ENCODE results near the gene SMIM38. TPM values are rescaled to one million over a fixed set of nuclear protein-coding genes. Genes with fewer than 3 reads are reported as not detected.

SMIM38 gene
- total and polyA plus RNA-seq, 2 donors from 2014 or later: 0.19 to 0.63 TPM

GRCh38 chr11:69116671-69117070 is 39.1 kb upstream of the SMIM38 start:
- DNase-seq (peak in 1 of 5 donors; percentile 74), FAIRE-seq (no peak)
- intact Hi-C loops (cut with DNase I): no loop called here
- peaks cover 0 to 7% (median 0%) of the 10 kb centered on the region in 3 donors for H3K9me3 ChIP-seq (ENCODE audit: control insufficient read depth in 2 of 3, insufficient read depth in 1 of 3, low read length in 3 of 3)
- H3K4me1 ChIP-seq (ENCODE audit: control insufficient read depth in 2 of 3, insufficient read depth in 2 of 3, low read depth in 1 of 3, low read length in 3 of 3): peaks cover 1 to 48% (median 32%) of the 10 kb centered on the region in 3 donors
- TF ChIP-seq CTCF (IDR thresholded peaks at IDR 0.05; ENCODE audit: borderline replicate concordance, extremely low read depth, insufficient read depth): no peak
- no peaks in the 10 kb centered on the region for H3K36me3 ChIP-seq (ENCODE audit: control insufficient read depth in 2 of 3, insufficient read depth in 3 of 3, low read length in 3 of 3)
- peak overlapping the region; percentile 87 to 95 for H3K27ac ChIP-seq (ENCODE audit: low read depth in 2 of 2, low read length in 2 of 2)
- no peak overlapping the region for H3K9ac ChIP-seq (ENCODE audit: low read length in 3 of 3)
- no peak overlapping the region for H3K4me3 ChIP-seq (ENCODE audit: low read length in 3 of 3)
- no peaks in the 10 kb centered on the region for H3K27me3 ChIP-seq (ENCODE audit: control insufficient read depth, insufficient read depth, low read length)

GRCh38 chr11:69119190-69119589 is 36.5 kb upstream of the SMIM38 start:
- intact Hi-C loops (cut with DNase I): no loop called here
- H3K4me1 ChIP-seq (ENCODE audit: control insufficient read depth in 2 of 3, insufficient read depth in 2 of 3, low read depth in 1 of 3, low read length in 3 of 3): peaks cover 0 to 48% (median 48%) of the 10 kb centered on the region in 3 donors
- no peak for FAIRE-seq
- H3K9ac ChIP-seq (ENCODE audit: low read length in 3 of 3): no peak overlapping the region
- TF ChIP-seq CTCF (IDR thresholded peaks at IDR 0.05; ENCODE audit: borderline replicate concordance, extremely low read depth, insufficient read depth): no peak
- H3K4me3 ChIP-seq (ENCODE audit: low read length in 3 of 3): no peak overlapping the region
- peaks cover 0 to 7% (median 0%) of the 10 kb centered on the region in 3 donors for H3K9me3 ChIP-seq (ENCODE audit: control insufficient read depth in 2 of 3, insufficient read depth in 1 of 3, low read length in 3 of 3)
- no peaks in the 10 kb centered on the region for H3K27me3 ChIP-seq (ENCODE audit: control insufficient read depth, insufficient read depth, low read length)
- H3K36me3 ChIP-seq (ENCODE audit: control insufficient read depth in 2 of 3, insufficient read depth in 3 of 3, low read length in 3 of 3): no peaks in the 10 kb centered on the region
- no peak overlapping the region for H3K27ac ChIP-seq (ENCODE audit: low read depth in 2 of 2, low read length in 2 of 2)
- no peak for DNase-seq

DNA sequence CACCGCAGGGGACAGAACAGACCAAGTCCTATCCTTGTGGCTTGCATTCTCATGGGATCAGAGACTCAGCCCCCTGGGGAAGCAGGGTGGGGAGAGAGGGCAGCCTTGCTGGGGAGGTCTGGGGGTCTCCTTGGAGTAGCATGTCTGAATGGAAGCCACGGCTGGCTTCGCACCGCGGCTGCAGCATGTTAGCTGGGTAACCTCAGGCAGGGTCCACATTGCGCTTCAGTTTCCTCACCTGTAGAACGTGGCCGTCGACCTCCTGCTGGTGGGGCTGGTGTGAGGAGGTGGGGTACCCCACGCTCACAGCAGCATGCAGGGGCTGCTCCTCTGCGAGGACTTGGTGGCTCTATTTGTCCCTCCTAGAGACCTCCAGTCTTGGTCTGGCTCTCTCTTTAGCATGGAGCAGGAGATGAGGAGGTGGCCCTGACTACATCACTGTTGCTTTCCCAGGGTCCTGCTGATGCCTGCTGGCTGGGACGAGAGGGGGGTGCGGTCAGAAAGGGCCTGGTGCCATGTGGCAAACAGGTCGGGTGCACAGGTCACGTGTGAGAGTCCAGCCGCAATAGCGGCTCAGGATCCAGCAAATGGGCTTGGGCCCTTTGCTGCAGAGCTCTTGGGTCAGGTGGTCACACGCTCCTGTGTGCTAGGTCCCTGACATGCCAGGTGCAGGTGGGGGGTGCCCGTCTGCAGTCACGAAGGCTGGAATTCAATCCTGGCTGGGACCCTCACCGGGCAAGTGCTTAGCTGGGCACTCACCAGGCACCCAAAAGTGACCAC is 35.4 kb upstream of the SMIM38 start:
- H3K27me3 ChIP-seq (ENCODE audit: control insufficient read depth, insufficient read depth, low read length): no peaks in the 10 kb centered on the region
- no peak overlapping the region for H3K9ac ChIP-seq (ENCODE audit: low read length in 3 of 3)
- DNase-seq (peak in 1 of 5 donors; percentile 68), FAIRE-seq (no peak)
- peaks cover 0 to 7% (median 0%) of the 10 kb centered on the region in 3 donors for H3K9me3 ChIP-seq (ENCODE audit: control insufficient read depth in 2 of 3, insufficient read depth in 1 of 3, low read length in 3 of 3)
- H3K4me3 ChIP-seq (ENCODE audit: low read length in 3 of 3): no peak overlapping the region
- no peak overlapping the region for H3K27ac ChIP-seq (ENCODE audit: low read depth in 2 of 2, low read length in 2 of 2)
- H3K4me1 ChIP-seq (ENCODE audit: control insufficient read depth in 2 of 3, insufficient read depth in 2 of 3, low read depth in 1 of 3, low read length in 3 of 3): peaks cover 0 to 40% (median 38%) of the 10 kb centered on the region in 3 donors
- no peaks in the 10 kb centered on the region for H3K36me3 ChIP-seq (ENCODE audit: control insufficient read depth in 2 of 3, insufficient read depth in 3 of 3, low read length in 3 of 3)
- intact Hi-C loops (cut with DNase I): no loop called here
- no peak for TF ChIP-seq CTCF (IDR thresholded peaks at IDR 0.05; ENCODE audit: borderline replicate concordance, extremely low read depth, insufficient read depth)

Data from kidney (tissue), 14 donors.